Large intestine (tissue), 12 donors: ENCODE data around the gene LSG1. TPM values are rescaled to one million over a fixed set of nuclear protein-coding genes. Genes with fewer than 3 reads are reported as not detected.

Experiments
- DNase-seq, 2 donors: peaks; one replicate each; pipeline versions ENCODE4 v3.0.0 to v3.0.0-alpha.2; 2013
- H3K27ac ChIP-seq: one replicate; pipeline ENCODE4 v1.5.1; 2013; ENCODE audit warnings: low read length
- H3K27me3 ChIP-seq: 2 replicates; pipeline ENCODE4 v1.6.1; 2013; ENCODE audit warnings: low read length; ENCODE audit not compliant: control insufficient read depth, insufficient read depth
- H3K36me3 ChIP-seq: 2 replicates; pipeline ENCODE4 v1.6.1; 2013; ENCODE audit warnings: low read length; ENCODE audit not compliant: control insufficient read depth, insufficient read depth
- H3K4me1 ChIP-seq: one replicate; pipeline ENCODE4 v1.6.1; 2013; ENCODE audit warnings: low read length; ENCODE audit not compliant: control insufficient read depth, insufficient read depth
- H3K4me3 ChIP-seq: one replicate; pipeline ENCODE4 v1.5.1; 2013; ENCODE audit warnings: low read length
- H3K9me3 ChIP-seq: one replicate; pipeline ENCODE4 v1.6.1; 2013; ENCODE audit warnings: mild to moderate bottlenecking, low read depth, low read length, moderate library complexity; ENCODE audit not compliant: control insufficient read depth
- WGBS: methylation state at CpG from one replicate; pipeline ENCODE4 v1.1.5; 2013; ENCODE audit warnings: low lambda C conversion rate; ENCODE audit not compliant: insufficient coverage; 5-methylcytosine and 5-hydroxymethylcytosine counted together
- long read RNA-seq, 11 donors: transcript quantifications; one replicate each; lab custom pipeline, GENCODE V29; 2026
- polyA plus RNA-seq: library from polyadenylated mRNA; unstranded; fragments of 120-200 nt; gene quantifications from one replicate; pipeline ENCODE4 v1.2.1, GENCODE V29; 2013

Gene LSG1
- 60.3 TPM for polyA plus RNA-seq
- long read RNA-seq, donor 1, transcript LSG1-201 (14 exons, 3,572 nt), result major isoform, 6 of 9 reads
- long read RNA-seq, donor 1, partial matches to known transcripts, result 0 of 9 reads
- long read RNA-seq, donor 1, other reads (novel, unspliced or antisense), result 0 of 9 reads
- long read RNA-seq, donor 2, partial matches to known transcripts, result 0 of 8 reads
- long read RNA-seq, donor 2, other reads (novel, unspliced or antisense), result 0 of 8 reads
- long read RNA-seq, donor 3, result 0 reads
- long read RNA-seq, donor 4, result 0 reads
- long read RNA-seq, donor 5, partial matches to known transcripts, result 5 of 10 reads
- long read RNA-seq, donor 5, other reads (novel, unspliced or antisense), result 0 of 10 reads
- long read RNA-seq, donor 6, transcript LSG1-201 (14 exons, 3,572 nt), result major isoform, 7 of 9 reads
- long read RNA-seq, donor 6, partial matches to known transcripts, result 0 of 9 reads
- long read RNA-seq, donor 6, other reads (novel, unspliced or antisense), result 0 of 9 reads
- long read RNA-seq, donor 7, partial matches to known transcripts, result 0 of 4 reads
- long read RNA-seq, donor 7, other reads (novel, unspliced or antisense), result 0 of 4 reads
- long read RNA-seq, donor 8, transcript LSG1-201 (14 exons, 3,572 nt), result major isoform, 8 of 9 reads
- long read RNA-seq, donor 8, partial matches to known transcripts, result 0 of 9 reads
- long read RNA-seq, donor 8, other reads (novel, unspliced or antisense), result 0 of 9 reads
- long read RNA-seq, donor 9, partial matches to known transcripts, result 0 of 4 reads
- long read RNA-seq, donor 9, other reads (novel, unspliced or antisense), result 0 of 4 reads
- long read RNA-seq, donor 10, transcript LSG1-201 (14 exons, 3,572 nt), result major isoform, 6 of 12 reads
- long read RNA-seq, donor 10, partial matches to known transcripts, result 5 of 12 reads
- long read RNA-seq, donor 10, other reads (novel, unspliced or antisense), result 0 of 12 reads
- long read RNA-seq, donor 11, transcript LSG1-201 (14 exons, 3,572 nt), result major isoform, 5 of 9 reads
- long read RNA-seq, donor 11, partial matches to known transcripts, result 0 of 9 reads
- long read RNA-seq, donor 11, other reads (novel, unspliced or antisense), result 0 of 9 reads

- no peaks in the 10 kb centered on the region for H3K9me3 ChIP-seq
- WGBS, result 0% methylated on average over 1 of the region's 57 CpGs
- DNase-seq, result peak; percentile 93 to 96
These were observed at the start of gene LSG1 for GRCh38 chr3:194671900-194672808. TSS of gene LSG1 (minus strand) at chr3:194672191. CDS start at chr3:194672162, 29 bp downstream.

GRCh38 chr3:194720048-194720447, 48.1 kb upstream of the LSG1 start:
- Histone ChIP-seq H3K9me3 (no peaks in the 10 kb centered on the region), H3K4me3 (no peak overlapping the region), H3K27ac (no peak overlapping the region), H3K4me1 (peaks cover 22% of the 10 kb centered on the region), H3K27me3 (no peaks in the 10 kb centered on the region), H3K36me3 (no peaks in the 10 kb centered on the region)
- DNase-seq, result no peak
- WGBS, result no CpG with 5 or more reads among the region's 6 CpGs

More at GRCh38 chr3:194671900-194672808, at the start of gene LSG1:
- Histone ChIP-seq H3K36me3 (peaks cover 14% of the 10 kb centered on the region), H3K27me3 (peaks cover 9% of the 10 kb centered on the region), H3K4me1 (peaks cover 11% of the 10 kb centered on the region), H3K27ac (peak within 1 kb of the TSS; percentile 93), H3K4me3 (peak within 1 kb of the TSS; percentile 81)

GRCh38 chr3:194718079-194718478, 46.1 kb upstream of the LSG1 start:
- no peaks in the 10 kb centered on the region for H3K9me3 ChIP-seq
- no peak for DNase-seq
- no peak overlapping the region for H3K4me3 ChIP-seq
- H3K27me3 ChIP-seq, result no peaks in the 10 kb centered on the region
- H3K4me1 ChIP-seq, result peaks cover 11% of the 10 kb centered on the region
- 80% methylated on average over 1 of the region's 2 CpGs for WGBS
- H3K36me3 ChIP-seq, result no peaks in the 10 kb centered on the region
- no peak overlapping the region for H3K27ac ChIP-seq

GRCh38 chr3:194715022-194715800, 43.2 kb upstream of the LSG1 start:
- WGBS, result 100% methylated on average over 3 of the region's 8 CpGs
- no peaks in the 10 kb centered on the region for H3K4me1 ChIP-seq
- H3K9me3 ChIP-seq, result no peaks in the 10 kb centered on the region
- H3K27ac ChIP-seq, result no peak overlapping the region
- no peak for DNase-seq
- H3K27me3 ChIP-seq, result no peaks in the 10 kb centered on the region
- H3K36me3 ChIP-seq, result no peaks in the 10 kb centered on the region
- H3K4me3 ChIP-seq, result no peak overlapping the region

- no peaks in the 10 kb centered on the region for H3K36me3 ChIP-seq
- 100% methylated on average over 2 of the region's 6 CpGs for WGBS
- DNase-seq, result no peak
- no peaks in the 10 kb centered on the region for H3K9me3 ChIP-seq
- no peaks in the 10 kb centered on the region for H3K4me1 ChIP-seq
- H3K27ac ChIP-seq, result no peak overlapping the region
- no peak overlapping the region for H3K4me3 ChIP-seq
- no peaks in the 10 kb centered on the region for H3K27me3 ChIP-seq
These were observed 42.6 kb upstream of the LSG1 start for GRCh38 chr3:194714564-194714963.

- no peak for DNase-seq
- WGBS, result 80% methylated on average over 4 of the region's 5 CpGs
- Histone ChIP-seq H3K9me3 (no peaks in the 10 kb centered on the region), H3K27me3 (no peaks in the 10 kb centered on the region), H3K4me3 (no peak overlapping the region), H3K36me3 (no peaks in the 10 kb centered on the region), H3K4me1 (no peaks in the 10 kb centered on the region), H3K27ac (no peak overlapping the region)
These were observed 42.1 kb upstream of the LSG1 start for GRCh38 chr3:194714137-194714455.

GRCh38 chr3:194713299-194714136, 41.5 kb upstream of the LSG1 start:
- no peaks in the 10 kb centered on the region for H3K36me3 ChIP-seq
- WGBS, result 100% methylated on average over 4 of the region's 9 CpGs
- DNase-seq, result no peak
- no peaks in the 10 kb centered on the region for H3K4me1 ChIP-seq
- H3K4me3 ChIP-seq, result no peak overlapping the region
- H3K27me3 ChIP-seq, result no peaks in the 10 kb centered on the region
- H3K27ac ChIP-seq, result no peak overlapping the region
- no peaks in the 10 kb centered on the region for H3K9me3 ChIP-seq

- H3K4me1 ChIP-seq, result peaks cover 3% of the 10 kb centered on the region
- H3K36me3 ChIP-seq, result no peaks in the 10 kb centered on the region
- no CpG with 5 or more reads among the region's 6 CpGs for WGBS
- H3K4me3 ChIP-seq, result no peak overlapping the region
- H3K27me3 ChIP-seq, result no peaks in the 10 kb centered on the region
- no peak for DNase-seq
- H3K9me3 ChIP-seq, result no peaks in the 10 kb centered on the region
- H3K27ac ChIP-seq, result no peak overlapping the region
These were observed 39.9 kb upstream of the LSG1 start for GRCh38 chr3:194711913-194712312.

- no peak for DNase-seq
- no CpG with 5 or more reads among the region's 3 CpGs for WGBS
- H3K27me3 ChIP-seq, result no peaks in the 10 kb centered on the region
- H3K36me3 ChIP-seq, result no peaks in the 10 kb centered on the region
- no peak overlapping the region for H3K27ac ChIP-seq
- peaks cover 8% of the 10 kb centered on the region for H3K4me1 ChIP-seq
- no peaks in the 10 kb centered on the region for H3K9me3 ChIP-seq
- H3K4me3 ChIP-seq, result no peak overlapping the region
These were observed 39.3 kb upstream of the LSG1 start for GRCh38 chr3:194711286-194711685.
